Stimulated activated naive CD8-positive, alpha-beta T cell treated with anti-CD3 and anti-CD28 coated beads, Interleukin-15, Interleukin-2, amounts not matched to agents 100 ng/mL and 50 ng/mL, for 24 hours (primary cell): ENCODE data around the gene CTRL.
"Not testable (repeated sequence)": the region's sequence is repeated elsewhere in the genome, so short reads cannot be mapped to it uniquely, and the experiment has no call there.

Experiments
- H3K27ac Mint-ChIP-seq: one replicate; pipeline ENCODE4 v1.8.0; 2021; ENCODE audit warnings: mild to moderate bottlenecking, mixed read lengths
- H3K27me3 Mint-ChIP-seq: one replicate; pipeline ENCODE4 v1.8.0; 2021; ENCODE audit warnings: mixed read lengths
- H3K36me3 Mint-ChIP-seq: one replicate; pipeline ENCODE4 v1.8.0; 2021; ENCODE audit warnings: low read depth, mixed read lengths
- H3K4me1 Mint-ChIP-seq: one replicate; pipeline ENCODE4 v1.8.0; 2021; ENCODE audit warnings: low read depth, mixed read lengths
- H3K4me3 Mint-ChIP-seq: one replicate; pipeline ENCODE4 v1.8.0; 2021; ENCODE audit warnings: mild to moderate bottlenecking, mixed read lengths
- H3K9me3 Mint-ChIP-seq: one replicate; pipeline ENCODE4 v1.8.0; 2021; ENCODE audit warnings: mixed read lengths

CTRL gene

GRCh38 chr16:67931712-67932461 is at the start of gene CTRL:
TSS of gene CTRL (minus strand) at chr16:67931862. CDS start at chr16:67931852, 10 bp downstream.
- Mint-ChIP-seq H3K4me3 (no peak within 1 kb of the TSS), H3K27ac (no peak within 1 kb of the TSS), H3K4me1 (peaks cover 20% of the 10 kb centered on the region), H3K36me3 (peaks cover 41% of the 10 kb centered on the region), H3K9me3 (no peaks in the 10 kb centered on the region), H3K27me3 (no peaks in the 10 kb centered on the region)

- Mint-ChIP-seq H3K36me3 (no peaks in the 10 kb centered on the region), H3K4me1 (peaks cover 24% of the 10 kb centered on the region), H3K27ac (no peak within 1 kb of the TSS), H3K9me3 (no peaks in the 10 kb centered on the region), H3K27me3 (no peaks in the 10 kb centered on the region), H3K4me3 (no peak within 1 kb of the TSS)
Measured at GRCh38 chr16:67979955-67980678, 48.5 kb upstream of the CTRL start, which contains the start of gene DPEP3. TSS of gene DPEP3 (minus strand) at chr16:67980499. CDS start at chr16:67980380, 119 bp downstream.

GRCh38 chr16:67977469-67978227 is 46.0 kb upstream of the CTRL start:
- H3K36me3 Mint-ChIP-seq, result no peaks in the 10 kb centered on the region
- H3K4me3 Mint-ChIP-seq, result no peak overlapping the region
- H3K27me3 Mint-ChIP-seq, result no peaks in the 10 kb centered on the region
- no peak overlapping the region for H3K27ac Mint-ChIP-seq
- H3K9me3 Mint-ChIP-seq, result no peaks in the 10 kb centered on the region
- H3K4me1 Mint-ChIP-seq, result no peaks in the 10 kb centered on the region

GRCh38 chr16:67977005-67977404 is 45.3 kb upstream of the CTRL start:
- Mint-ChIP-seq H3K27me3 (no peaks in the 10 kb centered on the region), H3K9me3 (no peaks in the 10 kb centered on the region), H3K27ac (no peak overlapping the region), H3K4me3 (no peak overlapping the region), H3K4me1 (no peaks in the 10 kb centered on the region), H3K36me3 (no peaks in the 10 kb centered on the region)

- no peak overlapping the region for H3K27ac Mint-ChIP-seq
Measured at GRCh38 chr16:67976205-67976604, 44.5 kb upstream of the CTRL start.

GRCh38 chr16:67975321-67976105 is 43.9 kb upstream of the CTRL start:
- Mint-ChIP-seq H3K27ac (no peak overlapping the region), H3K4me1 (no peaks in the 10 kb centered on the region), H3K4me3 (no peak overlapping the region), H3K27me3 (no peaks in the 10 kb centered on the region), H3K9me3 (no peaks in the 10 kb centered on the region), H3K36me3 (no peaks in the 10 kb centered on the region)

More at GRCh38 chr16:67976205-67976604, 44.5 kb upstream of the CTRL start:
- no peaks in the 10 kb centered on the region for H3K9me3 Mint-ChIP-seq
- H3K27me3 Mint-ChIP-seq, result no peaks in the 10 kb centered on the region
- H3K36me3 Mint-ChIP-seq, result no peaks in the 10 kb centered on the region
- H3K4me1 Mint-ChIP-seq, result no peaks in the 10 kb centered on the region
- no peak overlapping the region for H3K4me3 Mint-ChIP-seq

- not testable (repeated sequence) for H3K27ac Mint-ChIP-seq, H3K27me3 Mint-ChIP-seq, H3K36me3 Mint-ChIP-seq, H3K4me3 Mint-ChIP-seq, H3K9me3 Mint-ChIP-seq
- H3K4me1 Mint-ChIP-seq, result peaks cover 16% of the 10 kb centered on the region
Measured at GRCh38 chr16:67972285-67972684, 40.6 kb upstream of the CTRL start.

- Mint-ChIP-seq H3K27ac (no peak overlapping the region), H3K27me3 (no peaks in the 10 kb centered on the region), H3K4me3 (no peak overlapping the region), H3K9me3 (no peaks in the 10 kb centered on the region), H3K36me3 (no peaks in the 10 kb centered on the region), H3K4me1 (peaks cover 25% of the 10 kb centered on the region)
Measured at GRCh38 chr16:67971111-67971510, 39.4 kb upstream of the CTRL start.

- H3K4me1 Mint-ChIP-seq, result peaks cover 25% of the 10 kb centered on the region
- H3K9me3 Mint-ChIP-seq, result no peaks in the 10 kb centered on the region
- no peaks in the 10 kb centered on the region for H3K27me3 Mint-ChIP-seq
- H3K27ac Mint-ChIP-seq, result peak overlapping the region; percentile 94
- H3K4me3 Mint-ChIP-seq, result peak overlapping the region; percentile 98
- peaks cover 4% of the 10 kb centered on the region for H3K36me3 Mint-ChIP-seq
Measured at GRCh38 chr16:67969254-67970039, 37.8 kb upstream of the CTRL start.

- Mint-ChIP-seq H3K27ac (peak within 1 kb of the TSS; percentile 94), H3K4me1 (peaks cover 25% of the 10 kb centered on the region), H3K4me3 (peak within 1 kb of the TSS; percentile 98), H3K27me3 (no peaks in the 10 kb centered on the region), H3K36me3 (peaks cover 4% of the 10 kb centered on the region), H3K9me3 (no peaks in the 10 kb centered on the region)
Measured at GRCh38 chr16:67968400-67969253, 37.0 kb upstream of the CTRL start, which contains the start of gene SLC12A4. TSS of gene SLC12A4 (minus strand) at chr16:67968637. CDS start at chr16:67968553, 84 bp downstream.

- peaks cover 25% of the 10 kb centered on the region for H3K4me1 Mint-ChIP-seq
- peaks cover 4% of the 10 kb centered on the region for H3K36me3 Mint-ChIP-seq
- H3K9me3 Mint-ChIP-seq, result no peaks in the 10 kb centered on the region
- peak overlapping the region; percentile 94 for H3K27ac Mint-ChIP-seq
- H3K27me3 Mint-ChIP-seq, result no peaks in the 10 kb centered on the region
- peak overlapping the region; percentile 98 for H3K4me3 Mint-ChIP-seq
Measured at GRCh38 chr16:67967958-67968399, 36.3 kb upstream of the CTRL start.

GRCh38 chr16:67967183-67967957 is 35.7 kb upstream of the CTRL start:
- H3K27ac Mint-ChIP-seq, result peak overlapping the region; percentile 94

More at GRCh38 chr16:67967183-67967957, 35.7 kb upstream of the CTRL start:
- H3K4me1 Mint-ChIP-seq, result peaks cover 25% of the 10 kb centered on the region
- H3K27me3 Mint-ChIP-seq, result no peaks in the 10 kb centered on the region
- H3K36me3 Mint-ChIP-seq, result peaks cover 4% of the 10 kb centered on the region
- H3K4me3 Mint-ChIP-seq, result peak overlapping the region; percentile 98
- no peaks in the 10 kb centered on the region for H3K9me3 Mint-ChIP-seq
